ENCODE data around the gene NUDT21. TPM values are rescaled to one million over a fixed set of nuclear protein-coding genes. Genes with fewer than 3 reads are reported as not detected.

The NUDT21 gene
- total and polyA plus RNA-seq, 3 experiments from 2014 or later, result 77.2 to 359 (median 334) TPM

- Mint-ChIP-seq H3K4me1 (peaks cover 30 to 35% (median 34%) of the 10 kb centered on the region in 3 donors), H3K27ac (peak overlapping the region in 6 of 8 donors; percentile 15 to 88 (median 80)), H3K4me3 (peak overlapping the region; percentile 73 to 94 (median 79)), H3K36me3 (peaks cover 0 to 23% (median 11%) of the 10 kb centered on the region in 3 donors), H3K9me3 (no peaks in the 10 kb centered on the region), H3K27me3 (no peaks in the 10 kb centered on the region)
- H3K4me3 ChIP-seq (ENCODE audit: low read length), result no peak overlapping the region
- CTCF ChIA-PET, result no interaction called here
- no peak for DNase-seq
- H3K4me1 ChIP-seq (ENCODE audit: insufficient read depth, low read length), result peaks cover 17% of the 10 kb centered on the region
- POLR2A ChIA-PET, result interaction anchor here (0.6 kb wide), 1 partner anchor 198 kb away, joined by 3 read pairs; no protein-coding TSS in a partner anchor
- no peaks in the 10 kb centered on the region for H3K9me3 ChIP-seq (ENCODE audit: low read length)
- H3K27me3 ChIP-seq (ENCODE audit: insufficient read depth, low read length, poor library complexity, severe bottlenecking), result no peaks in the 10 kb centered on the region
- no peak overlapping the region for H3K27ac ChIP-seq (ENCODE audit: low read depth, low read length)
- no peaks in the 10 kb centered on the region for H3K36me3 ChIP-seq (ENCODE audit: insufficient read depth, low read length)
Observed at GRCh38 chr16:56426585-56426984, 24.5 kb downstream of the NUDT21 start.

- CTCF ChIA-PET, result no interaction called here
- DNase-seq, result peak; percentile 58 to 80 (median 74)
- Histone ChIP-seq H3K4me3 (ENCODE audit: low read length) (peak within 1 kb of the TSS; percentile 62), H3K27me3 (ENCODE audit: insufficient read depth, low read length, poor library complexity, severe bottlenecking) (no peaks in the 10 kb centered on the region), H3K9me3 (ENCODE audit: low read length) (no peaks in the 10 kb centered on the region), H3K27ac (ENCODE audit: low read depth, low read length) (peak within 1 kb of the TSS; percentile 35), H3K4me1 (ENCODE audit: insufficient read depth, low read length) (peaks cover 17% of the 10 kb centered on the region), H3K36me3 (ENCODE audit: insufficient read depth, low read length) (no peaks in the 10 kb centered on the region)
- H3K4me1 Mint-ChIP-seq, result peaks cover 36 to 41% (median 41%) of the 10 kb centered on the region in 3 donors
- peak within 1 kb of the TSS; percentile 84 to 98 (median 95) for H3K4me3 Mint-ChIP-seq
- no peaks in the 10 kb centered on the region for H3K9me3 Mint-ChIP-seq
- POLR2A ChIA-PET, result no interaction called here
- H3K27ac Mint-ChIP-seq, result peak within 1 kb of the TSS; percentile 39 to 98 (median 94)
- H3K27me3 Mint-ChIP-seq, result no peaks in the 10 kb centered on the region
- H3K36me3 Mint-ChIP-seq, result peaks cover 0 to 11% (median 2%) of the 10 kb centered on the region in 3 donors
Observed at GRCh38 chr16:56425439-56425832, 25.7 kb downstream of the NUDT21 start, which contains the start of gene AMFR. AMFR (minus strand) TSS chr16:56425545; CDS start chr16:56425327, 218 bp downstream.

GRCh38 chr16:56424791-56425438, 26.2 kb downstream of the NUDT21 start:
- Histone ChIP-seq H3K4me1 (ENCODE audit: insufficient read depth, low read length) (peaks cover 17% of the 10 kb centered on the region), H3K27ac (ENCODE audit: low read depth, low read length) (peak overlapping the region; percentile 35), H3K36me3 (ENCODE audit: insufficient read depth, low read length) (no peaks in the 10 kb centered on the region), H3K4me3 (ENCODE audit: low read length) (peak overlapping the region; percentile 62), H3K27me3 (ENCODE audit: insufficient read depth, low read length, poor library complexity, severe bottlenecking) (no peaks in the 10 kb centered on the region), H3K9me3 (ENCODE audit: low read length) (no peaks in the 10 kb centered on the region)
- Mint-ChIP-seq H3K36me3 (peaks cover 0 to 11% (median 0%) of the 10 kb centered on the region in 3 donors), H3K27me3 (no peaks in the 10 kb centered on the region), H3K4me3 (peak overlapping the region; percentile 84 to 98 (median 95)), H3K4me1 (peaks cover 39 to 47% (median 46%) of the 10 kb centered on the region in 3 donors), H3K9me3 (no peaks in the 10 kb centered on the region), H3K27ac (peak overlapping the region in 4 of 8 donors; percentile 77 to 98 (median 94))
- DNase-seq, result peak; percentile 22 to 68 (median 31)
- POLR2A ChIA-PET, result no interaction called here
- CTCF ChIA-PET, result interaction anchor here (0.6 kb wide), 1 partner anchor 107 kb away, joined by 3 read pairs; no protein-coding TSS in a partner anchor

GRCh38 chr16:56424404-56424764, 26.7 kb downstream of the NUDT21 start:
- Histone ChIP-seq H3K27ac (ENCODE audit: low read depth, low read length) (peak overlapping the region; percentile 35), H3K27me3 (ENCODE audit: insufficient read depth, low read length, poor library complexity, severe bottlenecking) (no peaks in the 10 kb centered on the region), H3K9me3 (ENCODE audit: low read length) (no peaks in the 10 kb centered on the region), H3K4me3 (ENCODE audit: low read length) (peak overlapping the region; percentile 62), H3K4me1 (ENCODE audit: insufficient read depth, low read length) (peaks cover 17% of the 10 kb centered on the region), H3K36me3 (ENCODE audit: insufficient read depth, low read length) (no peaks in the 10 kb centered on the region)
- H3K27me3 Mint-ChIP-seq, result no peaks in the 10 kb centered on the region
- peak overlapping the region; percentile 84 to 98 (median 95) for H3K4me3 Mint-ChIP-seq
- ChIA-PET POLR2A (no interaction called here), CTCF (interaction anchor here (0.6 kb wide), 1 partner anchor 106 kb away, joined by 3 read pairs; no protein-coding TSS in a partner anchor)
- no peaks in the 10 kb centered on the region for H3K9me3 Mint-ChIP-seq
- no peak for DNase-seq
- H3K36me3 Mint-ChIP-seq, result peaks cover 0 to 9% (median 0%) of the 10 kb centered on the region in 3 donors
- peak overlapping the region; percentile 34 to 98 (median 94) for H3K27ac Mint-ChIP-seq
- H3K4me1 Mint-ChIP-seq, result peaks cover 39 to 49% (median 47%) of the 10 kb centered on the region in 3 donors

- H3K9me3 Mint-ChIP-seq, result no peaks in the 10 kb centered on the region
- POLR2A ChIA-PET, result no interaction called here
Observed at GRCh38 chr16:56423584-56424403, 27.3 kb downstream of the NUDT21 start.

GRCh38 chr16:56422896-56423441, 28.2 kb downstream of the NUDT21 start:
- Mint-ChIP-seq H3K4me3 (peak overlapping the region; percentile 11 to 98 (median 68)), H3K36me3 (peaks cover 0 to 7% (median 0%) of the 10 kb centered on the region in 3 donors), H3K27ac (peak overlapping the region in 5 of 8 donors; percentile 1 to 74 (median 38)), H3K9me3 (no peaks in the 10 kb centered on the region), H3K27me3 (no peaks in the 10 kb centered on the region), H3K4me1 (peaks cover 39 to 52% (median 47%) of the 10 kb centered on the region in 3 donors)
- H3K4me3 ChIP-seq (ENCODE audit: low read length), result no peak overlapping the region
- no peaks in the 10 kb centered on the region for H3K9me3 ChIP-seq (ENCODE audit: low read length)
- H3K27me3 ChIP-seq (ENCODE audit: insufficient read depth, low read length, poor library complexity, severe bottlenecking), result no peaks in the 10 kb centered on the region
- CTCF ChIA-PET, result no interaction called here
- H3K4me1 ChIP-seq (ENCODE audit: insufficient read depth, low read length), result peaks cover 17% of the 10 kb centered on the region
- no peak for DNase-seq
- no peaks in the 10 kb centered on the region for H3K36me3 ChIP-seq (ENCODE audit: insufficient read depth, low read length)
- POLR2A ChIA-PET, result no interaction called here
- no peak overlapping the region for H3K27ac ChIP-seq (ENCODE audit: low read depth, low read length)

More at GRCh38 chr16:56423584-56424403, 27.3 kb downstream of the NUDT21 start:
- CTCF ChIA-PET, result no interaction called here
- H3K4me3 Mint-ChIP-seq, result peak overlapping the region; percentile 84 to 98 (median 95)
- H3K27me3 ChIP-seq (ENCODE audit: insufficient read depth, low read length, poor library complexity, severe bottlenecking), result no peaks in the 10 kb centered on the region
- peaks cover 0 to 9% (median 0%) of the 10 kb centered on the region in 3 donors for H3K36me3 Mint-ChIP-seq
- no peaks in the 10 kb centered on the region for H3K27me3 Mint-ChIP-seq
- H3K4me1 ChIP-seq (ENCODE audit: insufficient read depth, low read length), result peaks cover 17% of the 10 kb centered on the region
- DNase-seq, result peak in 1 of 5 donors; percentile 37
- H3K9me3 ChIP-seq (ENCODE audit: low read length), result no peaks in the 10 kb centered on the region
- H3K27ac ChIP-seq (ENCODE audit: low read depth, low read length), result peak overlapping the region; percentile 35
- peak overlapping the region; percentile 34 to 98 (median 94) for H3K27ac Mint-ChIP-seq
- peaks cover 39 to 49% (median 47%) of the 10 kb centered on the region in 3 donors for H3K4me1 Mint-ChIP-seq
- no peaks in the 10 kb centered on the region for H3K36me3 ChIP-seq (ENCODE audit: insufficient read depth, low read length)
- H3K4me3 ChIP-seq (ENCODE audit: low read length), result peak overlapping the region; percentile 62

GRCh38 chr16:56421976-56422669, 29.0 kb downstream of the NUDT21 start:
- Histone ChIP-seq H3K9me3 (ENCODE audit: low read length) (no peaks in the 10 kb centered on the region), H3K36me3 (ENCODE audit: insufficient read depth, low read length) (no peaks in the 10 kb centered on the region), H3K27ac (ENCODE audit: low read depth, low read length) (no peak overlapping the region), H3K27me3 (ENCODE audit: insufficient read depth, low read length, poor library complexity, severe bottlenecking) (no peaks in the 10 kb centered on the region), H3K4me1 (ENCODE audit: insufficient read depth, low read length) (peaks cover 17% of the 10 kb centered on the region), H3K4me3 (ENCODE audit: low read length) (no peak overlapping the region)
- H3K27ac Mint-ChIP-seq, result peak overlapping the region in 4 of 8 donors; percentile 12 to 83 (median 19)
- ChIA-PET POLR2A (no interaction called here), CTCF (no interaction called here)
- H3K36me3 Mint-ChIP-seq, result peaks cover 0 to 7% (median 0%) of the 10 kb centered on the region in 3 donors
- H3K9me3 Mint-ChIP-seq, result no peaks in the 10 kb centered on the region
- DNase-seq, result no peak
- peaks cover 39 to 56% (median 47%) of the 10 kb centered on the region in 3 donors for H3K4me1 Mint-ChIP-seq
- no peaks in the 10 kb centered on the region for H3K27me3 Mint-ChIP-seq
- peak overlapping the region in 3 of 7 donors; percentile 12 to 86 (median 46) for H3K4me3 Mint-ChIP-seq

Data from CD8-positive, alpha-beta memory T cell (primary cell).